Endothelial cell of umbilical vein (primary cell): ENCODE results near the gene RABL6. TPM values are rescaled to one million over a fixed set of nuclear protein-coding genes. Genes with fewer than 3 reads are reported as not detected.

Source experiments
- BruUV-seq: library from RNA; stranded (reverse); fragments of 400-500 nt; replicated peaks from 2 replicates; lab custom pipeline; 2021; lab: Mats Ljungman, UMichigan
- CTCF ChIA-PET: fragments of 300-600, 350-600 bp; sonication (Branson Sonifier 250); formaldehyde crosslinking; loops from one replicate; lab custom pipeline; 2021; ENCODE audit warnings: antibody characterized with exemption, inconsistent platforms; lab: Charles Lee
- POLR2A ChIA-PET: fragments of 300-600, 350-600 bp; sonication (Branson Sonifier 250); formaldehyde crosslinking; loops from one replicate; lab custom pipeline; 2021; ENCODE audit warnings: antibody characterized with exemption, inconsistent platforms; lab: Charles Lee
- DNase-seq: peaks from one replicate; pipeline ENCODE4 v3.0.0-alpha.2; 2011; ENCODE audit warnings: low read depth, low spot score
- FAIRE-seq: peaks from 2 replicates; lab custom pipeline; 2011; peaks lifted over from hg19 to GRCh38; lab: Jason Lieb, UNC
- H2AFZ ChIP-seq: 2 replicates; pipeline ENCODE4 v1.6.0; 2012; ENCODE audit warnings: low read depth, low read length, control low read depth, inconsistent platforms
- H3K27ac ChIP-seq: 2 replicates; pipeline ENCODE4 v1.5.1; 2011; ENCODE audit warnings: low read depth, mild to moderate bottlenecking, control low read depth, low read length, moderate library complexity; ENCODE audit not compliant: insufficient read depth
- H3K27me3 ChIP-seq, 2 experiments: 2 replicates each; pipeline versions ENCODE4 v1.6.0 to v1.6.1; 2011; ENCODE audit warnings: low read length in 2 of 2, mixed read lengths in 1 of 2; ENCODE audit not compliant: control insufficient read depth in 2 of 2, insufficient read depth in 2 of 2
- H3K36me3 ChIP-seq, 2 experiments: 2 replicates in 1 of 2; 3 replicates in 1 of 2; pipeline ENCODE4 v1.5.1; 2011; ENCODE audit warnings: low read length in 2 of 2, mild to moderate bottlenecking in 1 of 2, moderate library complexity in 1 of 2; ENCODE audit not compliant: control insufficient read depth in 2 of 2, insufficient read depth in 2 of 2; ENCODE audit errors: extremely low read depth in 1 of 2
- H3K4me1 ChIP-seq: 3 replicates; pipeline ENCODE4 v1.5.1; 2011; ENCODE audit warnings: mild to moderate bottlenecking, low read length; ENCODE audit not compliant: control insufficient read depth, insufficient read depth; ENCODE audit errors: extremely low read depth
- H3K4me2 ChIP-seq: 2 replicates; pipeline ENCODE4 v1.6.1; 2011; ENCODE audit warnings: low read length, control low read depth, mixed read lengths; ENCODE audit not compliant: insufficient read depth
- H3K4me3 ChIP-seq, 3 experiments: fragments of 200-600 bp in 1 of 3; sonication (generic), shearing (Covaris generic) in 1 of 3; replicated peaks in 1 of 3; 2 replicates each; pipeline ENCODE4 v1.5.1; 2011 to 2016; ENCODE audit warnings: control low read depth in 3 of 3, low read length in 3 of 3, mild to moderate bottlenecking in 2 of 3, inconsistent platforms in 1 of 3, low read depth in 1 of 3, moderate library complexity in 1 of 3; ENCODE audit not compliant: insufficient read depth in 1 of 3
- H3K79me2 ChIP-seq: 2 replicates; pipeline ENCODE4 v1.6.0; 2012; ENCODE audit warnings: low read length, inconsistent platforms; ENCODE audit not compliant: control insufficient read depth, insufficient read depth
- H3K9ac ChIP-seq: replicated peaks from 2 replicates; pipeline ENCODE3; 2011; ENCODE audit warnings: low read length, control low read depth; ENCODE audit not compliant: insufficient read depth; ENCODE audit errors: extremely low read depth
- H3K9me1 ChIP-seq: replicated peaks from 3 replicates; pipeline ENCODE4 v1.6.0; 2011; ENCODE audit warnings: mild to moderate bottlenecking, low read length; ENCODE audit not compliant: control insufficient read depth, insufficient read depth; ENCODE audit errors: extremely low read depth
- H3K9me3 ChIP-seq: replicated peaks from 2 replicates; pipeline ENCODE4 v1.5.1; 2012; ENCODE audit warnings: low read length, inconsistent platforms; ENCODE audit not compliant: control insufficient read depth, insufficient read depth
- H4K20me1 ChIP-seq: replicated peaks from 2 replicates; pipeline ENCODE3; 2011; ENCODE audit warnings: mild to moderate bottlenecking, low read length; ENCODE audit not compliant: control insufficient read depth, insufficient read depth; ENCODE audit errors: extremely low read depth
- EZH2 ChIP-seq: IDR thresholded peaks from 2 replicates; pipeline ENCODE4 v1.6.1; 2012; ENCODE audit warnings: borderline replicate concordance, low read depth, mild to moderate bottlenecking, moderate library complexity, low read length, inconsistent platforms; ENCODE audit not compliant: severe bottlenecking
- FOS ChIP-seq: IDR thresholded peaks from 2 replicates; pipeline ENCODE4 v1.6.1; 2011; ENCODE audit warnings: mild to moderate bottlenecking, low read length, moderate library complexity, borderline replicate concordance; ENCODE audit not compliant: insufficient read depth
- GATA2 ChIP-seq: IDR thresholded peaks from 2 replicates; pipeline ENCODE4 v1.7.0; 2011; ENCODE audit warnings: low read depth, mild to moderate bottlenecking, moderate library complexity, mixed read lengths, low read length; ENCODE audit not compliant: insufficient read length, insufficient read depth
- JUN ChIP-seq: IDR thresholded peaks from 2 replicates; pipeline ENCODE4 v1.6.1; 2011; ENCODE audit warnings: borderline replicate concordance, low read depth; ENCODE audit not compliant: insufficient read length, insufficient read depth
- POLR2A ChIP-seq: IDR thresholded peaks from 2 replicates; pipeline ENCODE4 v1.6.1; 2012; ENCODE audit warnings: low read depth, mild to moderate bottlenecking, control low read depth, low read length
- POLR2AphosphoS5 ChIP-seq: IDR thresholded peaks from 2 replicates; pipeline ENCODE4 v1.6.1; 2012; ENCODE audit warnings: low read depth, mild to moderate bottlenecking, control low read depth, low read length, moderate library complexity; ENCODE audit not compliant: insufficient read depth
- dilution Hi-C: fragments of 300-500 bp; cut with MboI; formaldehyde crosslinking; loops from one replicate; pipeline ENCODE4 v1.15.0; 2019; ENCODE audit warnings: low sequenced_read_pairs; ENCODE audit not compliant: extremely low pct_ligation_motif_present
- intact Hi-C: fragments of 100-400 bp; cut with micrococcal nuclease; formaldehyde crosslinking; loops from one replicate; pipeline ENCODE4 v1.10.0; 2022
- polyA plus RNA-seq, 4 experiments: library from polyadenylated mRNA; depleted of rRNA in 3 of 4; stranded (reverse) in 3 of 4; unstranded in 1 of 4; fragments of >200 nt; gene quantifications; 2 replicates each; pipeline versions ENCODE4 v1.2.1 to v1.2.3, GENCODE V29; 2011 to 2012; ENCODE audit warnings: missing spikeins in 1 of 4
- total RNA-seq: library from RNA; stranded (reverse); gene quantifications from 2 replicates; pipeline ENCODE4 v1.2.3, GENCODE V29; 2021
- TF ChIP-seq, protein P1 (sequence below), 2 donors: IDR thresholded peaks; 1 replicate in 1 of 2; 2 replicates in 1 of 2; pipeline ENCODE4 v1.5.1; 2011; ENCODE audit warnings: low read length in 2 of 2, mild to moderate bottlenecking in 2 of 2, moderate library complexity in 2 of 2, control low read depth in 1 of 2, inconsistent platforms in 1 of 2, low read depth in 1 of 2; ENCODE audit not compliant: insufficient read depth in 1 of 2; ENCODE audit errors: extremely low read depth in 1 of 2
- TF ChIP-seq, protein P2 (sequence below): IDR thresholded peaks from 2 replicates; pipeline ENCODE4 v1.6.1; 2011; ENCODE audit not compliant: insufficient read depth, insufficient read length

The RABL6 gene
- total and polyA plus RNA-seq, 2 donors (not counting 3 experiments of a cell fraction or from before 2014, with no cell fraction given): 60.8 to 112 TPM

DNA sequence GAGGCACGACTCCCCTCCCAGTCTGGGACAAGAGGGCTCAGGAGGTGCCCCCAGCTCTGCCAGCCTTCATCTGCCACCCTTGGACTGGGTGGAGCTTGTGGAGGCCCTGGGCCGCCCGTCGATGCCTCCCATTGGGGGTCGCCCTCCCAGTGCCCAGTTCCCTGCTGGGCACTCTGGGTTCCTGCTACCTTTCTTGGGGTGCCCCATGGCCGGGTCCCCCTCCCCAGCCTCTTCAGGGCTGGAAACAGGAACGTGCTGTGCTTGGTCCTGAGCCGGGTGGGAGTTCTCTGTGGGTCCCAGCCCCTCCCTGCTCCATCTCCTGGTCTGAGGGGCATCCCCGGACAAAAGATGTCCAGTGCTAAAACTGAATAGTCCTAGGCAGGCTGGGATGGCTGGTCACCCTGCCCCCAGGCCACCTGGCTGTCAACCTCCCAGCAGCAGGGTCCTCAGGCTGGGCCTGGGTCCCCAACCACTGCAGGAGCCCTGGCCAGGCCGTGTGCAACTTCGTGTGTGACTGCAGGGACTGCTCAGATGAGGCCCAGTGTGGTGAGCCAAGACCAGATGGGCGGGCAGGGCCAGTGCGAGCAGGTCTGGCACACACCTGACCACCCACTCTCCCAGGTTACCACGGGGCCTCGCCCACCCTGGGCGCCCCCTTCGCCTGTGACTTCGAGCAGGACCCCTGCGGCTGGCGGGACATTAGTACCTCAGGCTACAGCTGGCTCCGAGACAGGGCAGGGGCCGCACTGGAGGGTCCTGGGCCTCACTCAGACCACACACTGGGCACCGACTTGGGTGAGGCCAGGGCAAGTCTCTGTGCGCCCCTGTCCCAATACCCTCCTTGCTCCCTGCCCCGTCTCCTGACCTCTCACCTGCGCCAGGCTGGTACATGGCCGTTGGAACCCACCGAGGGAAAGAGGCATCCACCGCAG is 45.2 kb downstream of the RABL6 start:
- dilution Hi-C loops (no loop called here), intact Hi-C loops (no loop called here)
- FAIRE-seq: no peak
- Histone ChIP-seq H3K9me1 (no peaks in the 10 kb centered on the region), H3K27me3 (no peaks in the 10 kb centered on the region), H3K9me3 (no peaks in the 10 kb centered on the region), H3K4me3 (no peak overlapping the region), H3K36me3 (no peaks in the 10 kb centered on the region), H3K79me2 (no peaks in the 10 kb centered on the region), H2AFZ (no peak overlapping the region), H4K20me1 (no peaks in the 10 kb centered on the region), H3K27ac (no peak overlapping the region), H3K9ac (no peak overlapping the region), H3K4me2 (no peak overlapping the region), H3K4me1 (peaks cover 9% of the 10 kb centered on the region)
- TF ChIP-seq POLR2AphosphoS5 (no peak), JUN (no peak), FOS (no peak), EZH2 (no peak), GATA2 (no peak), POLR2A (no peak)
- TF ChIP-seq, protein P1, sequence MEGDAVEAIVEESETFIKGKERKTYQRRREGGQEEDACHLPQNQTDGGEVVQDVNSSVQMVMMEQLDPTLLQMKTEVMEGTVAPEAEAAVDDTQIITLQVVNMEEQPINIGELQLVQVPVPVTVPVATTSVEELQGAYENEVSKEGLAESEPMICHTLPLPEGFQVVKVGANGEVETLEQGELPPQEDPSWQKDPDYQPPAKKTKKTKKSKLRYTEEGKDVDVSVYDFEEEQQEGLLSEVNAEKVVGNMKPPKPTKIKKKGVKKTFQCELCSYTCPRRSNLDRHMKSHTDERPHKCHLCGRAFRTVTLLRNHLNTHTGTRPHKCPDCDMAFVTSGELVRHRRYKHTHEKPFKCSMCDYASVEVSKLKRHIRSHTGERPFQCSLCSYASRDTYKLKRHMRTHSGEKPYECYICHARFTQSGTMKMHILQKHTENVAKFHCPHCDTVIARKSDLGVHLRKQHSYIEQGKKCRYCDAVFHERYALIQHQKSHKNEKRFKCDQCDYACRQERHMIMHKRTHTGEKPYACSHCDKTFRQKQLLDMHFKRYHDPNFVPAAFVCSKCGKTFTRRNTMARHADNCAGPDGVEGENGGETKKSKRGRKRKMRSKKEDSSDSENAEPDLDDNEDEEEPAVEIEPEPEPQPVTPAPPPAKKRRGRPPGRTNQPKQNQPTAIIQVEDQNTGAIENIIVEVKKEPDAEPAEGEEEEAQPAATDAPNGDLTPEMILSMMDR (IDR thresholded peaks at IDR 0.05; ENCODE audit: extremely low read depth in 1 of 2, insufficient read depth in 1 of 2, low read depth in 1 of 2, low read length in 2 of 2): no peak
- TF ChIP-seq, protein P2, sequence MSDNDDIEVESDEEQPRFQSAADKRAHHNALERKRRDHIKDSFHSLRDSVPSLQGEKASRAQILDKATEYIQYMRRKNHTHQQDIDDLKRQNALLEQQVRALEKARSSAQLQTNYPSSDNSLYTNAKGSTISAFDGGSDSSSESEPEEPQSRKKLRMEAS: no peak
- ChIA-PET POLR2A (no interaction called here), CTCF (no interaction called here)
- DNase-seq: no peak
- no TSS peak for BruUV-seq
